Lung (tissue), 12 donors: Measurements from ENCODE around the gene LGALS13. TPM values are rescaled to one million over a fixed set of nuclear protein-coding genes. Genes with fewer than 3 reads are reported as not detected.

Experiments
- ATAC-seq: fragments of 200-7000 bp; cut with Tn5 transposase; one replicate; pipeline ENCODE4 v1.9.1; 2020; ENCODE audit warnings: moderate number of reproducible peaks; ENCODE audit not compliant: insufficient read depth, low FRiP score
- DNase-seq, 3 donors: peaks; one replicate each; pipeline ENCODE4 v3.0.0-alpha.2; 2013 to 2017
- H3K27ac ChIP-seq, 2 donors: one replicate each; pipeline ENCODE4 v1.5.1; 2013; ENCODE audit warnings: mild to moderate bottlenecking in 2 of 2, moderate library complexity in 2 of 2, control low read depth in 1 of 2, inconsistent platforms in 1 of 2, low read depth in 1 of 2, low read length in 1 of 2
- H3K27me3 ChIP-seq, 3 donors: one replicate each; pipeline ENCODE4 v1.5.1; 2013; ENCODE audit warnings: low read length in 2 of 3; ENCODE audit not compliant: control insufficient read depth in 3 of 3, insufficient read depth in 3 of 3
- H3K36me3 ChIP-seq, 4 donors: one replicate each; pipeline ENCODE4 v1.5.1; 2013; ENCODE audit warnings: low read length in 4 of 4, mild to moderate bottlenecking in 1 of 4, moderate library complexity in 1 of 4; ENCODE audit not compliant: control insufficient read depth in 4 of 4, insufficient read depth in 4 of 4
- H3K4me1 ChIP-seq, 5 donors: one replicate each; pipeline ENCODE4 v1.5.1; 2013; ENCODE audit warnings: low read length in 5 of 5, mild to moderate bottlenecking in 2 of 5, moderate library complexity in 1 of 5; ENCODE audit not compliant: control insufficient read depth in 5 of 5, insufficient read depth in 5 of 5
- H3K4me3 ChIP-seq: one replicate; pipeline ENCODE4 v1.5.1; 2013; ENCODE audit warnings: mild to moderate bottlenecking, control low read depth, moderate library complexity
- H3K9ac ChIP-seq, 2 donors: one replicate each; pipeline ENCODE4 v1.5.1; 2013; ENCODE audit warnings: low read length in 2 of 2, control low read depth in 1 of 2; ENCODE audit not compliant: insufficient read depth in 1 of 2
- H3K9me3 ChIP-seq, 4 donors: one replicate each; pipeline ENCODE4 v1.5.1; 2013; ENCODE audit warnings: low read length in 3 of 4, mild to moderate bottlenecking in 1 of 4, moderate library complexity in 1 of 4; ENCODE audit not compliant: control insufficient read depth in 4 of 4, insufficient read depth in 3 of 4
- CTCF ChIP-seq: IDR thresholded peaks from 2 replicates; pipeline ENCODE4 v1.5.1; 2012; ENCODE audit warnings: mild to moderate bottlenecking; ENCODE audit errors: control extremely low read depth, extremely low read depth
- WGBS, 2 donors: extraction: QIAGEN DNeasy Blood & Tissue Kit; methylation state at CpG; one replicate each; pipeline ENCODE4 v1.1.7; 2013; 5-methylcytosine and 5-hydroxymethylcytosine counted together
- polyA plus RNA-seq, 2 donors: library from polyadenylated mRNA; stranded (reverse); fragments of 200-250 nt; gene quantifications; one replicate each; pipeline ENCODE4 v1.2.1, GENCODE V29; 2013
- total RNA-seq, 2 donors: library from RNA; depleted of rRNA in 1 of 2; stranded (reverse); fragments of >200 nt in 1 of 2; gene quantifications; one replicate each; pipeline ENCODE4 v1.2.1, GENCODE V29; 2014 to 2021
- donor health status: control.
- donor health status: control.
- donor health status: Bipolar disorder and iron deficiency.
- donor health status: healthy.
- donor health status: DM: yes; HTN: yes; CAD: no.

The LGALS13 gene
- total and polyA plus RNA-seq, 4 donors = not detected

GRCh38 chr19:39563408-39563807 lies 38.9 kb upstream of the LGALS13 start:
- Histone ChIP-seq H3K36me3 (no peaks in the 10 kb centered on the region), H3K9ac (no peak overlapping the region), H3K4me3 (no peak overlapping the region), H3K27ac (no peak overlapping the region), H3K9me3 (no peaks in the 10 kb centered on the region), H3K4me1 (no peaks in the 10 kb centered on the region), H3K27me3 (no peaks in the 10 kb centered on the region)
- no peak for ATAC-seq
- TF ChIP-seq CTCF = no peak
- DNase-seq = no peak
- WGBS, 2 donors = 78 to 79% methylated on average over 2 of the region's 2 CpGs

GRCh38 chr19:39566064-39566463 lies 36.3 kb upstream of the LGALS13 start:
- DNase-seq (no peak), ATAC-seq (no peak)
- Histone ChIP-seq H3K9ac (no peak overlapping the region), H3K36me3 (no peaks in the 10 kb centered on the region), H3K4me1 (no peaks in the 10 kb centered on the region), H3K27me3 (no peaks in the 10 kb centered on the region), H3K4me3 (no peak overlapping the region), H3K9me3 (peaks cover 0 to 2% (median 0%) of the 10 kb centered on the region in 4 donors), H3K27ac (no peak overlapping the region)
- 48 to 52% methylated on average over 3 of the region's 3 CpGs for WGBS, 2 donors
- TF ChIP-seq CTCF = no peak

GRCh38 chr19:39568604-39569003 lies 33.7 kb upstream of the LGALS13 start:
- WGBS, 2 donors = 41 to 64% methylated on average over 3 of the region's 3 CpGs
- Histone ChIP-seq H3K27me3 (no peaks in the 10 kb centered on the region), H3K27ac (no peak overlapping the region), H3K9ac (no peak overlapping the region), H3K9me3 (peaks cover 0 to 2% (median 0%) of the 10 kb centered on the region in 4 donors), H3K36me3 (no peaks in the 10 kb centered on the region), H3K4me3 (no peak overlapping the region), H3K4me1 (no peaks in the 10 kb centered on the region)
- ATAC-seq = no peak
- no peak for DNase-seq
- no peak for TF ChIP-seq CTCF

- Histone ChIP-seq H3K4me3 (no peak overlapping the region), H3K27me3 (peaks cover 0 to 3% (median 0%) of the 10 kb centered on the region in 3 donors), H3K27ac (no peak overlapping the region), H3K4me1 (no peaks in the 10 kb centered on the region), H3K36me3 (no peaks in the 10 kb centered on the region), H3K9ac (no peak overlapping the region), H3K9me3 (peaks cover 0 to 8% (median 2%) of the 10 kb centered on the region in 4 donors)
- no peak for DNase-seq
- 54 to 58% methylated on average over 4 of the region's 4 CpGs for WGBS, 2 donors
- no peak for ATAC-seq
- TF ChIP-seq CTCF = no peak
Measured at GRCh38 chr19:39582442-39582841, 19.9 kb upstream of the LGALS13 start.
